ENCODE results near the gene CYP2J2. TPM values are rescaled to one million over a fixed set of nuclear protein-coding genes. Genes with fewer than 3 reads are reported as not detected.

Gene CYP2J2
- total RNA-seq, 2 donors from 2014 or later, result 0.29 to 0.37 TPM

GRCh38 chr1:59879996-59880505, 46.5 kb downstream of the CYP2J2 start:
- H3K27me3 Mint-ChIP-seq (ENCODE audit: insufficient read depth), result no peaks in the 10 kb centered on the region
- WGBS, 2 experiments (ENCODE audit: insufficient coverage in 1 of 2, insufficient read length in 1 of 2), result 92 to 93% methylated on average over 2 to 3 of the region's 3 CpGs

GRCh38 chr1:59879574-59879973, 47.0 kb downstream of the CYP2J2 start:
- H3K9ac ChIP-seq (ENCODE audit: extremely low read depth, low read length, poor library complexity, severe bottlenecking), result no peak overlapping the region
- peak; percentile 90 for DNase-seq
- Mint-ChIP-seq H3K4me3 (no peak overlapping the region), H3K4me1 (no peaks in the 10 kb centered on the region), H3K27me3 (ENCODE audit: insufficient read depth) (no peaks in the 10 kb centered on the region), H3K27ac (no peak overlapping the region), H3K36me3 (ENCODE audit: low read depth) (no peaks in the 10 kb centered on the region), H3K9me3 (no peaks in the 10 kb centered on the region)
- TF ChIP-seq CTCF (conservative IDR thresholded peaks at IDR 0.05), result peak; percentile 85
- no peak overlapping the region for H3K4me3 ChIP-seq (ENCODE audit: low read length)
- no peaks in the 10 kb centered on the region for H3K4me1 ChIP-seq (ENCODE audit: control insufficient read depth, insufficient read depth, low read length)
- WGBS, 2 experiments (ENCODE audit: insufficient coverage in 1 of 2, insufficient read length in 1 of 2), result 40% methylated on average over 4 of the region's 5 CpGs; no CpG with 5 or more reads in 1 of the 2 experiments
- H3K36me3 ChIP-seq (ENCODE audit: control insufficient read depth, insufficient read depth, low read length), result no peaks in the 10 kb centered on the region
- no peak overlapping the region for H3K27ac ChIP-seq (ENCODE audit: low read depth, low read length)
- H3K9me3 ChIP-seq (ENCODE audit: control insufficient read depth, low read length), result no peaks in the 10 kb centered on the region
- no peaks in the 10 kb centered on the region for H3K27me3 ChIP-seq (ENCODE audit: control insufficient read depth, insufficient read depth, low read length, poor library complexity, severe bottlenecking)

More at GRCh38 chr1:59879996-59880505, 46.5 kb downstream of the CYP2J2 start:
- Histone ChIP-seq H3K4me1 (ENCODE audit: control insufficient read depth, insufficient read depth, low read length) (no peaks in the 10 kb centered on the region), H3K9ac (ENCODE audit: extremely low read depth, low read length, poor library complexity, severe bottlenecking) (no peak overlapping the region), H3K27me3 (ENCODE audit: control insufficient read depth, insufficient read depth, low read length, poor library complexity, severe bottlenecking) (no peaks in the 10 kb centered on the region), H3K36me3 (ENCODE audit: control insufficient read depth, insufficient read depth, low read length) (no peaks in the 10 kb centered on the region), H3K4me3 (ENCODE audit: low read length) (no peak overlapping the region), H3K9me3 (ENCODE audit: control insufficient read depth, low read length) (no peaks in the 10 kb centered on the region), H3K27ac (ENCODE audit: low read depth, low read length) (no peak overlapping the region)
- no peak overlapping the region for H3K27ac Mint-ChIP-seq
- H3K36me3 Mint-ChIP-seq (ENCODE audit: low read depth), result no peaks in the 10 kb centered on the region
- H3K4me1 Mint-ChIP-seq, result no peaks in the 10 kb centered on the region
- H3K9me3 Mint-ChIP-seq, result no peaks in the 10 kb centered on the region
- DNase-seq, result no peak
- H3K4me3 Mint-ChIP-seq, result no peak overlapping the region
- no peak for TF ChIP-seq CTCF (conservative IDR thresholded peaks at IDR 0.05)

- no peak overlapping the region for H3K4me3 Mint-ChIP-seq
- H3K27ac ChIP-seq (ENCODE audit: low read depth, low read length), result no peak overlapping the region
Measured at GRCh38 chr1:59878370-59878769, 48.2 kb downstream of the CYP2J2 start.

More at GRCh38 chr1:59878370-59878769, 48.2 kb downstream of the CYP2J2 start:
- no peak overlapping the region for H3K27ac Mint-ChIP-seq
- DNase-seq, result no peak
- H3K9me3 Mint-ChIP-seq, result no peaks in the 10 kb centered on the region
- peak; percentile 49 for TF ChIP-seq CTCF (conservative IDR thresholded peaks at IDR 0.05)
- H3K4me3 ChIP-seq (ENCODE audit: low read length), result no peak overlapping the region
- 89 to 100% methylated on average over 1 to 3 of the region's 3 CpGs for WGBS, 2 experiments (ENCODE audit: insufficient coverage in 1 of 2, insufficient read length in 1 of 2)
- H3K9ac ChIP-seq (ENCODE audit: extremely low read depth, low read length, poor library complexity, severe bottlenecking), result no peak overlapping the region
- H3K27me3 ChIP-seq (ENCODE audit: control insufficient read depth, insufficient read depth, low read length, poor library complexity, severe bottlenecking), result no peaks in the 10 kb centered on the region
- no peaks in the 10 kb centered on the region for H3K4me1 ChIP-seq (ENCODE audit: control insufficient read depth, insufficient read depth, low read length)
- no peaks in the 10 kb centered on the region for H3K9me3 ChIP-seq (ENCODE audit: control insufficient read depth, low read length)
- no peaks in the 10 kb centered on the region for H3K27me3 Mint-ChIP-seq (ENCODE audit: insufficient read depth)
- no peaks in the 10 kb centered on the region for H3K4me1 Mint-ChIP-seq
- no peaks in the 10 kb centered on the region for H3K36me3 ChIP-seq (ENCODE audit: control insufficient read depth, insufficient read depth, low read length)
- no peaks in the 10 kb centered on the region for H3K36me3 Mint-ChIP-seq (ENCODE audit: low read depth)
